ENCODE measurements around the gene MAP3K20. TPM values are rescaled to one million over a fixed set of nuclear protein-coding genes. Genes with fewer than 3 reads are reported as not detected.

Gene MAP3K20
- total RNA-seq, 1 experiment from 2014 or later = 40.0 TPM

- Histone ChIP-seq H3K36me3 (ENCODE audit: insufficient read depth, low read length, poor library complexity, severe bottlenecking) (no peaks in the 10 kb centered on the region), H3K27ac (ENCODE audit: low read depth, low read length, poor library complexity, severe bottlenecking) (peak overlapping the region; percentile 31), H3K4me1 (ENCODE audit: insufficient read depth, low read length, poor library complexity, severe bottlenecking) (peaks cover 34% of the 10 kb centered on the region), H3K27me3 (replicated peaks; ENCODE audit: insufficient read depth, low read depth, low read length, poor library complexity) (no peaks in the 10 kb centered on the region), H3K9me3 (ENCODE audit: low read depth, low read length, poor library complexity, severe bottlenecking) (peaks cover under 1% of the 10 kb centered on the region), H3K4me3 (ENCODE audit: low read depth, low read length, poor library complexity, severe bottlenecking) (no peak overlapping the region)
- CTCF ChIA-PET = interaction anchor here (1.0 kb wide), 1 partner anchor 34 kb away, joined by 4 read pairs; no protein-coding TSS in a partner anchor
- POLR2A ChIA-PET (ENCODE audit: low non-redundant PET) = no interaction called here
- DNase-seq (ENCODE audit: low spot score) = no peak
- intact Hi-C loops (cut with micrococcal nuclease; ENCODE audit: unreplicated experiment) = no loop called here
- no TSS peak for BruUV-seq (replicated peaks)
- TF ChIP-seq CTCF (conservative IDR thresholded peaks at IDR 0.05; ENCODE audit: low read depth, low read length) = no peak
- TF ChIP-seq EZH2 (IDR thresholded peaks at IDR 0.05; ENCODE audit: borderline replicate concordance, low read depth, low read length, poor library complexity, severe bottlenecking) = no peak
Measured at GRCh38 chr2:173136067-173136466, 60.4 kb downstream of the MAP3K20 start.

- no peak for TF ChIP-seq CTCF (conservative IDR thresholded peaks at IDR 0.05; ENCODE audit: low read depth, low read length)
- no peak for TF ChIP-seq EZH2 (IDR thresholded peaks at IDR 0.05; ENCODE audit: borderline replicate concordance, low read depth, low read length, poor library complexity, severe bottlenecking)
- Histone ChIP-seq H3K36me3 (ENCODE audit: insufficient read depth, low read length, poor library complexity, severe bottlenecking) (no peaks in the 10 kb centered on the region), H3K4me3 (ENCODE audit: low read depth, low read length, poor library complexity, severe bottlenecking) (no peak overlapping the region), H3K4me1 (ENCODE audit: insufficient read depth, low read length, poor library complexity, severe bottlenecking) (peaks cover 30% of the 10 kb centered on the region), H3K27me3 (replicated peaks; ENCODE audit: insufficient read depth, low read depth, low read length, poor library complexity) (no peaks in the 10 kb centered on the region), H3K9me3 (ENCODE audit: low read depth, low read length, poor library complexity, severe bottlenecking) (peaks cover 6% of the 10 kb centered on the region), H3K27ac (ENCODE audit: low read depth, low read length, poor library complexity, severe bottlenecking) (peak overlapping the region; percentile 31)
- POLR2A ChIA-PET (ENCODE audit: low non-redundant PET) = no interaction called here
- peak; percentile 54 for DNase-seq (ENCODE audit: low spot score)
- CTCF ChIA-PET = interaction anchor here (1.0 kb wide), 1 partner anchor 33 kb away, joined by 4 read pairs; no protein-coding TSS in a partner anchor
- no TSS peak for BruUV-seq (replicated peaks)
- intact Hi-C loops (cut with micrococcal nuclease; ENCODE audit: unreplicated experiment) = no loop called here
Measured at GRCh38 chr2:173136599-173136998, 61.0 kb downstream of the MAP3K20 start.

- no TSS peak for BruUV-seq (replicated peaks)
Measured at GRCh38 chr2:173137610-173138009, 62.0 kb downstream of the MAP3K20 start.

GRCh38 chr2:173138962-173139361 lies 63.3 kb downstream of the MAP3K20 start:
- TF ChIP-seq EZH2 (IDR thresholded peaks at IDR 0.05; ENCODE audit: borderline replicate concordance, low read depth, low read length, poor library complexity, severe bottlenecking) = no peak
- no peak for TF ChIP-seq CTCF (conservative IDR thresholded peaks at IDR 0.05; ENCODE audit: low read depth, low read length)
- Histone ChIP-seq H3K4me3 (ENCODE audit: low read depth, low read length, poor library complexity, severe bottlenecking) (no peak overlapping the region), H3K27me3 (replicated peaks; ENCODE audit: insufficient read depth, low read depth, low read length, poor library complexity) (no peaks in the 10 kb centered on the region), H3K9me3 (ENCODE audit: low read depth, low read length, poor library complexity, severe bottlenecking) (peaks cover 26% of the 10 kb centered on the region), H3K27ac (ENCODE audit: low read depth, low read length, poor library complexity, severe bottlenecking) (no peak overlapping the region), H3K36me3 (ENCODE audit: insufficient read depth, low read length, poor library complexity, severe bottlenecking) (no peaks in the 10 kb centered on the region), H3K4me1 (ENCODE audit: insufficient read depth, low read length, poor library complexity, severe bottlenecking) (peaks cover 25% of the 10 kb centered on the region)
- DNase-seq (ENCODE audit: low spot score) = no peak
- ChIA-PET CTCF (no interaction called here), POLR2A (ENCODE audit: low non-redundant PET) (no interaction called here)
- BruUV-seq (replicated peaks) = no TSS peak
- intact Hi-C loops (cut with micrococcal nuclease; ENCODE audit: unreplicated experiment) = no loop called here

More at GRCh38 chr2:173137610-173138009, 62.0 kb downstream of the MAP3K20 start:
- Histone ChIP-seq H3K9me3 (ENCODE audit: low read depth, low read length, poor library complexity, severe bottlenecking) (peaks cover 15% of the 10 kb centered on the region), H3K27me3 (replicated peaks; ENCODE audit: insufficient read depth, low read depth, low read length, poor library complexity) (no peaks in the 10 kb centered on the region), H3K36me3 (ENCODE audit: insufficient read depth, low read length, poor library complexity, severe bottlenecking) (no peaks in the 10 kb centered on the region), H3K4me3 (ENCODE audit: low read depth, low read length, poor library complexity, severe bottlenecking) (no peak overlapping the region), H3K27ac (ENCODE audit: low read depth, low read length, poor library complexity, severe bottlenecking) (no peak overlapping the region), H3K4me1 (ENCODE audit: insufficient read depth, low read length, poor library complexity, severe bottlenecking) (peaks cover 26% of the 10 kb centered on the region)
- DNase-seq (ENCODE audit: low spot score) = no peak
- CTCF ChIA-PET = no interaction called here
- TF ChIP-seq EZH2 (IDR thresholded peaks at IDR 0.05; ENCODE audit: borderline replicate concordance, low read depth, low read length, poor library complexity, severe bottlenecking) = no peak
- intact Hi-C loops (cut with micrococcal nuclease; ENCODE audit: unreplicated experiment) = no loop called here
- POLR2A ChIA-PET (ENCODE audit: low non-redundant PET) = no interaction called here

All from A673 (cell line).